HCT116 (cell line): ENCODE data around the gene SDF4. TPM values are rescaled to one million over a fixed set of nuclear protein-coding genes. Genes with fewer than 3 reads are reported as not detected.

Experiments used
- ATAC-seq: fragments of 200-7000 bp; cut with Tn5 transposase; 2 replicates; pipeline ENCODE4 v1.9.1; 2020; ENCODE audit warnings: mild to moderate bottlenecking, moderate library complexity
- BruUV-seq: library from RNA; stranded (reverse); fragments of 400-500 nt; replicated peaks from 2 replicates; lab custom pipeline; 2021; lab: Mats Ljungman, UMichigan
- CTCF ChIA-PET: fragments of 300-600 bp; sonication (Branson Sonifier 250); formaldehyde crosslinking; loops from one replicate; lab custom pipeline; 2021; ENCODE audit warnings: antibody characterized with exemption; lab: Charles Lee
- POLR2A ChIA-PET: fragments of 300-600, 350-600 bp; sonication (Branson Sonifier 250); formaldehyde crosslinking; loops from one replicate; lab custom pipeline; 2021; ENCODE audit warnings: antibody characterized with exemption; lab: Charles Lee
- RAD21 ChIA-PET, 2 experiments: fragments of 300-600 bp; sonication (Branson Sonifier 250); formaldehyde crosslinking; loops; one replicate each; lab custom pipeline; 2023; ENCODE audit warnings: low total read pairs in 2 of 2; ENCODE audit not compliant: uncharacterized antibody in 2 of 2, unreplicated experiment in 2 of 2, low non-redundant PET in 1 of 2; lab: Charles Lee
- DNase-seq: peaks from one replicate; pipeline ENCODE4 v3.0.0-alpha.2; 2010; ENCODE audit warnings: low read depth, low spot score
- H2AFZ ChIP-seq: fragments of 200-600 bp; shearing (Covaris generic), sonication (generic); 2 replicates; pipeline ENCODE4 v1.6.1; 2017; ENCODE audit warnings: low read depth, mixed run types, mixed read lengths, antibody characterized with exemption, low read length; ENCODE audit not compliant: poor library complexity, severe bottlenecking
- H3K27ac ChIP-seq: 2 replicates; pipeline ENCODE4 v1.5.1; 2012; ENCODE audit warnings: low read depth, low read length
- H3K27me3 ChIP-seq: fragments of 200-600 bp; sonication (generic); 2 replicates; pipeline ENCODE4 v1.6.1; 2016; ENCODE audit warnings: mixed run types, low read length, mixed read lengths; ENCODE audit not compliant: insufficient read depth
- H3K36me3 ChIP-seq, 2 experiments: fragments of 200-500 bp in 1 of 2; fragments of 200-600 bp in 1 of 2; sonication (Bioruptor generic) in 1 of 2; sonication (generic) in 1 of 2; 2 replicates each; pipeline versions ENCODE4 v1.5.1 to v1.6.1; 2014 to 2016; ENCODE audit warnings: low read length in 2 of 2, inconsistent platforms in 1 of 2, mixed read lengths in 1 of 2, mixed run types in 1 of 2; ENCODE audit not compliant: insufficient read depth in 2 of 2, control insufficient read depth in 1 of 2
- H3K4me1 ChIP-seq, 2 experiments: fragments of 200-600 bp in 1 of 2; sonication (generic) in 1 of 2; 2 replicates each; pipeline versions ENCODE4 v1.5.1 to v1.6.1; 2012 to 2017; ENCODE audit warnings: low read length in 2 of 2, inconsistent platforms in 1 of 2, mild to moderate bottlenecking in 1 of 2, mixed read lengths in 1 of 2, mixed run types in 1 of 2, moderate library complexity in 1 of 2; ENCODE audit not compliant: insufficient read depth in 2 of 2, control insufficient read depth in 1 of 2
- H3K4me2 ChIP-seq: fragments of 200-600 bp; sonication (generic); 2 replicates; pipeline ENCODE4 v1.6.1; 2017; ENCODE audit warnings: mixed run types, low read length, mixed read lengths
- H3K4me3 ChIP-seq, 2 experiments: fragments of 200-600 bp in 1 of 2; sonication (generic) in 1 of 2; replicated peaks in 1 of 2; 2 replicates each; pipeline ENCODE4 v1.5.1; 2011 to 2016; ENCODE audit warnings: low read length in 2 of 2, control low read depth in 1 of 2, low read depth in 1 of 2, mild to moderate bottlenecking in 1 of 2, mixed read lengths in 1 of 2, mixed run types in 1 of 2
- H3K79me2 ChIP-seq: fragments of 200-600 bp; sonication (generic); 2 replicates; pipeline ENCODE4 v1.6.1; 2017; ENCODE audit warnings: mild to moderate bottlenecking, mixed run types, low read length, moderate library complexity, mixed read lengths; ENCODE audit not compliant: insufficient read depth
- H3K9ac ChIP-seq: fragments of 200-600 bp; sonication (generic); 2 replicates; pipeline ENCODE4 v1.6.1; 2016; ENCODE audit warnings: low read length, mixed read lengths
- H3K9me2 ChIP-seq: fragments of 200-600 bp; sonication (generic), shearing (Covaris generic); 2 replicates; pipeline ENCODE4 v1.6.1; 2017; ENCODE audit warnings: mixed run types, mild to moderate bottlenecking, moderate library complexity; ENCODE audit not compliant: insufficient read depth
- H3K9me3 ChIP-seq, 2 experiments: fragments of 200-500 bp in 1 of 2; fragments of 200-600 bp in 1 of 2; sonication (Bioruptor generic) in 1 of 2; sonication (generic) in 1 of 2; 2 replicates each; pipeline ENCODE4 v1.6.1; 2014 to 2017; ENCODE audit warnings: low read length in 2 of 2, mixed read lengths in 2 of 2, inconsistent platforms in 1 of 2, low read depth in 1 of 2, mild to moderate bottlenecking in 1 of 2, mixed run types in 1 of 2, moderate library complexity in 1 of 2; ENCODE audit not compliant: control insufficient read depth in 1 of 2, insufficient read depth in 1 of 2
- H4K20me1 ChIP-seq: fragments of 200-600 bp; sonication (generic), shearing (Covaris generic); 2 replicates; pipeline ENCODE4 v1.6.1; 2017; ENCODE audit warnings: mixed run types, mild to moderate bottlenecking, moderate library complexity; ENCODE audit not compliant: insufficient read depth
- FOSL1 ChIP-seq: IDR thresholded peaks from 2 replicates; pipeline ENCODE4 v1.6.1; 2012; ENCODE audit warnings: low read depth
- SP1 ChIP-seq: IDR thresholded peaks from 2 replicates; pipeline ENCODE4 v1.6.1; 2012; ENCODE audit warnings: low read depth
- ZFX ChIP-seq: fragments of 450-650 bp; IDR thresholded peaks from 2 replicates; pipeline ENCODE4 v1.6.1; 2017
- ZNF274 ChIP-seq: fragments of 200-500 bp; sonication (Bioruptor generic); IDR thresholded peaks from 2 replicates; pipeline ENCODE4 v1.6.1; 2014; ENCODE audit warnings: mild to moderate bottlenecking, low read depth, low read length, inconsistent platforms
- intact Hi-C: fragments of 100-400 bp; cut with micrococcal nuclease; formaldehyde crosslinking; loops from 2 replicates; pipeline ENCODE4 v1.10.0; 2022
- total RNA-seq: library from RNA; stranded (reverse); gene quantifications from one replicate; pipeline ENCODE4 v1.2.1, GENCODE V29; 2021; ENCODE audit not compliant: unreplicated experiment
- TF ChIP-seq, protein P1 (sequence below): IDR thresholded peaks from 2 replicates; pipeline ENCODE4 v1.6.1; 2012
- TF ChIP-seq, protein P2 (sequence below): IDR thresholded peaks from 2 replicates; pipeline ENCODE4 v1.6.1; 2012; ENCODE audit warnings: low read depth
- TF ChIP-seq, protein P3 (sequence below): IDR thresholded peaks from 2 replicates; pipeline ENCODE4 v1.6.1; 2011; ENCODE audit warnings: mild to moderate bottlenecking, low read length, moderate library complexity; ENCODE audit not compliant: insufficient replicate concordance; ENCODE audit errors: extremely low read depth

SDF4 gene
- total RNA-seq, 1 experiment from 2014 or later: 133 TPM

DNA sequence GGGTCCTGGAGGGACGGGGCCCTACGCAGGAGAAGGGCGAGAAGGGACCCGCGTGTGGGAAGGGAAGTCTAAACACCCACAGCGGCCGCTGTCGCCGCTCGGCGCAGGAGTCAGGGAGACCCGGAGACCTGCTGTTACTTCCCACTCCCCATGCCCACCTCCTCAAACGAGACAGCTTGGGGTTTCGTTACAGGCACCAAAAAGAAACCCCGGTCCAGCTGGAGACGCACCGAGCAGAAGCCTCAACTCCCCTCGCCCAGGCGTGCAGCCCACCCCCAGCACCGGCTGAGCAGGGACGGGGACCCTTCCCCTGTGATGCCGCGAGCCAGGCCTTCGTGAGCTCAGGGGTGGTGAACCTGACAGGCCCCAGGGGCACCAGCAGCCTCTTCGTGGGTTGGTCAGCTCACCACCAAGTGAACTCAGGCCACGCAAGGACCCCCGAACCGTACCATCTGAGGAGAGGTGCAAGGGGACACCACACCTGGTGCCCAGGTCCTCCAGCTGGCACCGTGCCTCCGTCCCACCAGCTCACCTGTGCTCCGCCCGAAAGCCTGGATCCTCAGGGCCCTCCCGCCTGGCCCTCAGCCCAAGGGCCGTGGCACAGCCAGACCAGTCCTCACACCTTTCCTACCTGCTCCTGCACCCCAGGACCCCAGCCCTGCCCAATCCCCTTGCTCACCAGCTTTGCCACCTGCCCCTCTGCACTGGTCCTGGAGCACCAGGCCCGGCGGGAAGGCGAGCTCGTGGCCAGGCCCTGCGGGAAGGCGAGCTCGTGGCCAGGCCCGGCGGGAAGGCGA is 5.0 kb downstream of the SDF4 start (continued):
- TF ChIP-seq SP1: no peak
- TF ChIP-seq, protein P1, sequence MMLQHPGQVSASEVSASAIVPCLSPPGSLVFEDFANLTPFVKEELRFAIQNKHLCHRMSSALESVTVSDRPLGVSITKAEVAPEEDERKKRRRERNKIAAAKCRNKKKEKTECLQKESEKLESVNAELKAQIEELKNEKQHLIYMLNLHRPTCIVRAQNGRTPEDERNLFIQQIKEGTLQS: no peak
- TF ChIP-seq, protein P2, sequence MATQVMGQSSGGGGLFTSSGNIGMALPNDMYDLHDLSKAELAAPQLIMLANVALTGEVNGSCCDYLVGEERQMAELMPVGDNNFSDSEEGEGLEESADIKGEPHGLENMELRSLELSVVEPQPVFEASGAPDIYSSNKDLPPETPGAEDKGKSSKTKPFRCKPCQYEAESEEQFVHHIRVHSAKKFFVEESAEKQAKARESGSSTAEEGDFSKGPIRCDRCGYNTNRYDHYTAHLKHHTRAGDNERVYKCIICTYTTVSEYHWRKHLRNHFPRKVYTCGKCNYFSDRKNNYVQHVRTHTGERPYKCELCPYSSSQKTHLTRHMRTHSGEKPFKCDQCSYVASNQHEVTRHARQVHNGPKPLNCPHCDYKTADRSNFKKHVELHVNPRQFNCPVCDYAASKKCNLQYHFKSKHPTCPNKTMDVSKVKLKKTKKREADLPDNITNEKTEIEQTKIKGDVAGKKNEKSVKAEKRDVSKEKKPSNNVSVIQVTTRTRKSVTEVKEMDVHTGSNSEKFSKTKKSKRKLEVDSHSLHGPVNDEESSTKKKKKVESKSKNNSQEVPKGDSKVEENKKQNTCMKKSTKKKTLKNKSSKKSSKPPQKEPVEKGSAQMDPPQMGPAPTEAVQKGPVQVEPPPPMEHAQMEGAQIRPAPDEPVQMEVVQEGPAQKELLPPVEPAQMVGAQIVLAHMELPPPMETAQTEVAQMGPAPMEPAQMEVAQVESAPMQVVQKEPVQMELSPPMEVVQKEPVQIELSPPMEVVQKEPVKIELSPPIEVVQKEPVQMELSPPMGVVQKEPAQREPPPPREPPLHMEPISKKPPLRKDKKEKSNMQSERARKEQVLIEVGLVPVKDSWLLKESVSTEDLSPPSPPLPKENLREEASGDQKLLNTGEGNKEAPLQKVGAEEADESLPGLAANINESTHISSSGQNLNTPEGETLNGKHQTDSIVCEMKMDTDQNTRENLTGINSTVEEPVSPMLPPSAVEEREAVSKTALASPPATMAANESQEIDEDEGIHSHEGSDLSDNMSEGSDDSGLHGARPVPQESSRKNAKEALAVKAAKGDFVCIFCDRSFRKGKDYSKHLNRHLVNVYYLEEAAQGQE: no peak
- TF ChIP-seq, all 23 proteins: peak for 0

DNA sequence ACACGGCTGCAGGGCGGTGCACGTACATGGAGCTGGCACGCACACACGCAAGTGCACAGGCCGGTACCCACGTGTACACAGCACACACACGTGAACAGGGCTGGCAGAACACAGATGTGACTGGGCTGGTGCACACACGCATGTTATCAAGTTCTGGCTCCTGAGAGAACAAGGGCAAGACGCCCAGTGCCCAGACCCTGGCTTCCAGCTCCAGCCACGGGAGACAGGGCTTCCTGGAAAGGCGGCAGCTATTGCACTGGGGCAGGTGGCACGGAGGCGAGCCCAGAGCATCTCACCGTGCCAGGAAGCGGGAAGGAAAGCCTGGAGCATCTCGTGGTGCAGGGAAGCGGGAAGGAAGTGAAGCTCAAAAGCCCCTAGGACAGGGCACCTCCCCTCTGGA is 5.9 kb downstream of the SDF4 start:
- H3K27ac ChIP-seq: peak overlapping the region; percentile 18; the same call in 1 of the 2 replicates
- H3K4me1 ChIP-seq: peaks cover 3 to 11% of the 10 kb centered on the region in 2 experiments; a peak in 1 of 4 replicates
- H3K79me2 ChIP-seq: peaks cover 76% of the 10 kb centered on the region
- peaks cover 25 to 30% of the 10 kb centered on the region in 2 experiments for H3K36me3 ChIP-seq
- DNase-seq (no peak), ATAC-seq (no peak)
- BruUV-seq: no TSS peak
- ChIA-PET RAD21 (no interaction called here), POLR2A (no interaction called here), CTCF (no interaction called here)
- H3K27me3 ChIP-seq: no peaks in the 10 kb centered on the region
- no peak for TF ChIP-seq ZFX
- TF ChIP-seq ZNF274: no peak
- TF ChIP-seq, protein P3, sequence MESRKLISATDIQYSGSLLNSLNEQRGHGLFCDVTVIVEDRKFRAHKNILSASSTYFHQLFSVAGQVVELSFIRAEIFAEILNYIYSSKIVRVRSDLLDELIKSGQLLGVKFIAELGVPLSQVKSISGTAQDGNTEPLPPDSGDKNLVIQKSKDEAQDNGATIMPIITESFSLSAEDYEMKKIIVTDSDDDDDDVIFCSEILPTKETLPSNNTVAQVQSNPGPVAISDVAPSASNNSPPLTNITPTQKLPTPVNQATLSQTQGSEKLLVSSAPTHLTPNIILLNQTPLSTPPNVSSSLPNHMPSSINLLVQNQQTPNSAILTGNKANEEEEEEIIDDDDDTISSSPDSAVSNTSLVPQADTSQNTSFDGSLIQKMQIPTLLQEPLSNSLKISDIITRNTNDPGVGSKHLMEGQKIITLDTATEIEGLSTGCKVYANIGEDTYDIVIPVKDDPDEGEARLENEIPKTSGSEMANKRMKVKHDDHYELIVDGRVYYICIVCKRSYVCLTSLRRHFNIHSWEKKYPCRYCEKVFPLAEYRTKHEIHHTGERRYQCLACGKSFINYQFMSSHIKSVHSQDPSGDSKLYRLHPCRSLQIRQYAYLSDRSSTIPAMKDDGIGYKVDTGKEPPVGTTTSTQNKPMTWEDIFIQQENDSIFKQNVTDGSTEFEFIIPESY: no peak
- TF ChIP-seq, protein P1: no peak
- no peak for TF ChIP-seq FOSL1
- H3K9ac ChIP-seq: no peak overlapping the region
- H4K20me1 ChIP-seq: no peaks in the 10 kb centered on the region
- intact Hi-C loops: no loop called here
- H3K9me2 ChIP-seq: no peaks in the 10 kb centered on the region
- no peaks in the 10 kb centered on the region for H3K9me3 ChIP-seq
- H2AFZ ChIP-seq: no peak overlapping the region
- no peak overlapping the region for H3K4me3 ChIP-seq
- no peak overlapping the region for H3K4me2 ChIP-seq
